HG02678 (cell line): ENCODE data around the gene CAMKV.
"Not testable (repeated sequence)": the region's sequence is repeated elsewhere in the genome, so short reads cannot be mapped to it uniquely, and the experiment has no call there.

Source experiments
- ATAC-seq: cut with Tn5 transposase; IDR thresholded peaks from one replicate; pipeline ENCODE4 v1.9.1; 2021; ENCODE audit warnings: mild to moderate bottlenecking, moderate library complexity; ENCODE audit not compliant: unreplicated experiment

Gene CAMKV, protein sequence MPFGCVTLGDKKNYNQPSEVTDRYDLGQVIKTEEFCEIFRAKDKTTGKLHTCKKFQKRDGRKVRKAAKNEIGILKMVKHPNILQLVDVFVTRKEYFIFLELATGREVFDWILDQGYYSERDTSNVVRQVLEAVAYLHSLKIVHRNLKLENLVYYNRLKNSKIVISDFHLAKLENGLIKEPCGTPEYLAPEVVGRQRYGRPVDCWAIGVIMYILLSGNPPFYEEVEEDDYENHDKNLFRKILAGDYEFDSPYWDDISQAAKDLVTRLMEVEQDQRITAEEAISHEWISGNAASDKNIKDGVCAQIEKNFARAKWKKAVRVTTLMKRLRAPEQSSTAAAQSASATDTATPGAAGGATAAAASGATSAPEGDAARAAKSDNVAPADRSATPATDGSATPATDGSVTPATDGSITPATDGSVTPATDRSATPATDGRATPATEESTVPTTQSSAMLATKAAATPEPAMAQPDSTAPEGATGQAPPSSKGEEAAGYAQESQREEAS

DNA sequence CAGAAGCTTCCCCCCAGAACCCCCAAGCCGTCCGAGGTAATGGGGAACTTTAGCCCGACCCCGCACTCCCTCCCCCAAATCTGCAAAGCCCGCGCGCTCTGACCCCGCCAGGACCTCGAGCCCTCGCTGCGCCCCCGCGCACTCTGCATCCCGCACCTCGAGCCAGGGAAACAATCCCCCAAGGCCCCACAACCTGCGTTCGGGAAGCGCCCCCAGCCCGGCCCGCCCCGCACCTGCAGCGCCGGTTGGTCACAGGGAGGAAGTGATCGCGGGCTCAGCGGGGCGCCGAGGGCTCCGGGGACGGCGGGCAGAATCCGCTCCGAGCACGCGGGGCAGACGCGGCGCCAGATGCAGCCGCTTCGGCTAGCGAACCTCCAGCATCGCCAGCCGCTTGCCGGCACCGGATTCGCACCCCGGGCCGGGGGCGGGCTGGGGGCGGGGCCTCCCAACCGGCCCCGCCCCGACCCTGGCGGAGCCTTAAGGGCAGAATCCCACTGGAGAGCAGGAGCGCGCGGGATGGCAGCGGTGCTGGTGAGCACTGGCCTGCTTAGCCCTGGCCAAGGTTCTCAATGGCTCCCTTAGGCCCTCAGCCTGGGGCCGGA is at the start of gene CAMKV:
Gene CAMKV, minus strand, starts transcription at position 382 of the 602 bp plus-strand sequence. CDS start 7,518 bp downstream, outside the sequence.
- ATAC-seq, result no peak

DNA sequence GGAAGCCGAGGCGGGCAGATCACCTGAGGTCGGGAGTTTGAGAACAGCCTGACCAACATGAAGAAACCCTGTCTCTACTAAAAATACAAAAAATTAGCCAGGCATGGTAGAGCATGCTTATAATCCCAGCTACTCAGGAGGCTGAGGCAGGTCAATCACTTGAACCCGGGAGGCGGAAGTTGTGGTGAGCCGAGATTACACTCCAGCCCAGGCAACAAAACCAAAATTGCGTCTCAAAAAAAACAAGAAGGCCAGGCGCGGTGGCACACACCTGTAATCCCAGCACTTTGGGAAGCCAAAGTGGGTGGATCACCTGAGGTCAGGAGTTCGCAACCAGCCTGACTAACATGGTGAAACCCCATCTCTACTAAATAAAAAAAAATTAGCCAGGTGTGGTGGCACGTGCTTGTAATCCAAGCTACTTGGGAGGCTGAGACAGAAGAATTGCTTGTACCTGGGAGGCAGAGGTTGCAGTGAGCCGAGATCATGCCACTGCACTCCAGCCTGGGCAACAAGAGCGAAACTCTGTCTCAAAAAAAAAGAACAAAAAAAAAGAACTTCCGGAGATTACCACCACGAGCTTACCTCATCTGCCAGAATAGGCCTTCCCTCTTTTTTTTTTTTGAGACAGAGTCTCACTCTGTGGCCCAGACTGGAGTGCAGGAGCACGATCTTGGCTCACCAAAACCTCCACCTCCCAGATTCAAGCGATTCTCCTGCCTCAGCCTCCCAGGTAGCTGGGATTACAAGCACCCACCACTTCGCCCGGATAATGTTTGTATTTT is 48.3 kb upstream of the CAMKV start:
- ATAC-seq, result not testable (repeated sequence)

DNA sequence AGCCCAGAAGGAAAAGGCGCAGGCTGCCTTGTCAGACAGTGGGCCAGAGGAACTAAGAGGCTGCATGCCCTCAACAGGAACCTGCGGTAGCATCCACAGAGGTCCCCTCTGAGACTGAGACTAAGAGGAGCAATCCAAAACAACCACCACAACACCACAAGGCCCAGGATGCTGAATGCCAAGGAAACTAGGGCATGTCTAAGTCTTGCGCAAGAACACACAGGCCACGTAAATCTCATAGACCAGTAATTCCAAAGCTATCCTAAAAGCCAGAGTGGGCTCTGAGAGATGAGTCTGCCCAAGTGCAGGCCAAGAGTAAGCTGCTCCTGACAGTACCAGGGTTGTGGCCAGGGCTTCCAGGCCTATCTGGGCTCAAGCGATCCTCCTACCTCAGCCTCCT is 47.0 kb upstream of the CAMKV start:
- ATAC-seq, result no peak

DNA sequence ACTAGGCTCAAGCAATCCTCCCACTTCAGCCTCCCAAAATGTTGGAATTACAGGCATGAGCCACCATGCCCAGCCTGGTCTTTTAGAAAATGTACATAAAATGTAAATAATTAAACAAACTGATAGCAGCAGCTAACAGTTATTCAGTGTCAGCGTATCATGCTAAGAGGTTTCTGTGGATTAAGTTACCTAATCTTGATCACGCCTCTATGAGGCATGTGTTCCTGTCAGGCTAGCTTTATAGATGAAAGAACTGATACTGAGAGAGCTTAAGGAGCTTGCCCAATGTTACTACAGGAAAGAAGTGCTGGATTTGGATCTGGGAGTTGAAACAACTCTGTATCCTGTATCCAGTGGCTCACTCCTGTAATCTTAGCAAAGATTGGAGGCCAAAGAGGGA is 45.2 kb upstream of the CAMKV start:
- ATAC-seq, result no peak

DNA sequence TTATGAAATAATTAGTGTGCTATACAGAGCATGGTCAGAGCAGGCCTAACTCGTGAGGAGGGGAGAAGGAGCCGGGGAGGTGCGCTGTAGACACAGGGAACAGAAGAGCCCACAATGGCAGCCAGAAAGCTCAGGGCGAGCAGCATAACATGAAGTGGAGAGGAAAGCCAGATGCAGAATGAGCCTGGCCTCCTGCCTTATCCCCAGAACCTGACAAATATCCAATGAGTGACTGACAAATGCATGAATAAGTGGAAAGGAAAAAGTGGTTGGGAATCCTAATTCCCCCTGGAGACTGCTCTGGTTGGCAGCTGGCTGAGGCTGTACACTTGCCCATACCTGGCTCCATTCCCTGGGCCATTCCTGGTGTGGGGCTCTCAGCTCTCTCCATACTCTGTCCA is 43.2 kb upstream of the CAMKV start:
- ATAC-seq, result no peak

DNA sequence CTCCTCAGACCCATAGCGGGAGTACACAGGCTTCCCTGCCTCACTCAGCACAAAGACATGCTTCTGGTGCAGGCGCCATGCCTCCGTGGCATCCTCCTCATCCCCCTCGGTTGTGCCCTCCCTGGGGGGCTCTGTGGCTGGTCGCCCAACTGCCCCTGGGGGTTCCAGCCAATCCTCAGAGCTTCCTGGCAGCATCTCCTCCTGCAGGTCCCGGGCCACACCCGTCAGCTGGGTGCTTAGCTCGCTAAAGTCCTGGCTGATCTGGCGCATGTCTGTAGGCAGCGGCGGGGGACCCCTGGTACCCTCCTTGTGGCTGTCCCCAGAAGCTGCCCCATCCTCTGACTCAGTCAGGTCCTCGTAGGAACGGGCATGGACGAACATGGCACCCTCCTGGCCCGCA is 41.9 kb upstream of the CAMKV start:
- no peak for ATAC-seq

DNA sequence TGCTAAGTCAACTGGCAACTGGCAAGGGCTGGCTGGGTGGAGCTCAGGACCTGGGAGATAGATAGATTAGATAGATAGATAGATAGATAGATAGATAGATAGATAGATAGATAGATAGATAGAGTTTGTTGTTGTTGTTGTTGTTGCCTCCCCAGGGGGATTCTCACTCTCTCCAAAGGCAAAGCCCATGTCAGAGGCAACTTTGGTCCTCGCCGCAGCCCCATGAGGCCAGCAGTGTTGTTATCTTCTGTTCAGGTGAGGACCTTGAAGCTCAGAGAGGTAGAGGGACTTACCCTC is 41.4 kb upstream of the CAMKV start:
- no peak for ATAC-seq

DNA sequence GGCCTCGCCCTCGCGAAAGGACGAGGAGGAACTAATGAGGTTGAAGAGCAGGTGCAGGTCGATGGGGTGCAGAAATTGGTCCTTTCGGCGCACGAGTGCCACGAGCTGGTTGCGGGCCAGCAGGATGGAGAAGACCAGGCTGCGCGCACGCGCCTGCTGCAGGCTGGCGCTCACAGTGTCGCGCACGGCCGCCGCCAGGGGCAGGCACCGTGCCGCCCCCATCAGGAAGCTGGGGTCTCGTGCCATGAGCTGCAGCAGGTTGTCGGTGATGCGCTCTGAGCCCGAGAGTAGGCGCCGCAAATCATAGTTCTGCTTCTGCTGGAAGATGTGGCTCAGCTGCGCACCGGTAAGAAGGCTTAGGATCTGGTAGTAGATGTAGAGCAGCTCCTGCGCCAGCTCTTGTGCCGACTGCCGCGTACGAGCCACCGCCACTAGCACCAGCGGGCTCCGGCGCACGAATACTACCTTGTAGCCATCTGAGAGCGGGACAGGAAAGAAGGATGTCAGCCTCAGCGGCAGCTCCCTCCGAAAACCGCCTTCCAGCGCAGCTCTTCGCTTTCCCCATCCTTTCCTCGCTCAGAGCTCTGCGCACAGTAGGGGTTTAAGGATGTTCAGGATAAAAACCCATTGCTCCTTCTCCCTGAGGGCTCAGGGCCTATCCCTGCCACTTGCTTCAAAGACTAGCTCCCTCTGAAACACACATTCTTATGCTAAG is 40.9 kb upstream of the CAMKV start:
- ATAC-seq, result no peak

DNA sequence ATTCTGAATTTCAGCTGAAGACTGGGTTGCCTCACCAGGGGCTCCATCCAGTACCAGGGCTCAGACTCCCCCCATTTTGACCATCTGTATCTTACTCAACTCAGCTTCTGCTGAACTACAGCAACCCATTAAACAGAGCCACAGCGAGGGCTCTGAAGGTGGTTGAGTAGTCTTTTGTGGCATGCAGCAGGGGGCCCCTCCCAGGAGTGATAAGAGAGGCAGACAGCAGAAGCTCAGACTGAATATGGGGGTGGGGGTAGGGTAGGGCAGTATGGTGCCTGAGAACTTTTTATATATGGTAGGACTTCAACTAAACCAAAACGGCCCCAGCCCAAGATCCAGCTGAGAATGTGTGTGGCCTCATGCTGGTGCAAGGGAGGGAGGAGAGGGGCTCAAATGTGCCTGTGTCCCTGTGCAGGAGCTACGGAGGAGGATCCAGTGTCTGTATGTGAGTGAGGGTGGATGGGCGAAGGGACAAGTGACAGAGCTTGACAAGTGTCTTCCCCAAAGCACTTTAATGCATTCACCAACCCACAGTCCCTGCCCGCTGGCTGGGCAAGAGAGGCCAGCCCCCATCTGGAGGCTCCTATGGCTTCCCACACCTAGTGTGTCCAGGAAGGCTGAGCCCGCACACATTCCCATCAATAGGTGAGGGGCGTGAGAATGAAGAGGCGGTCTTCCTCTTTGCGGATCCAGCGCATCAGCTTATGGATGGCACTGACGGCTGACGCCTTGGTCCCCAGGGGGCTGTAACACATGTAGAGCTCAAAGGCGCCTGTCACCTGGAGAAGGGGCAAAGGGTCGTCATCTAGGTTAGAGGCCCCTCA is 38.9 kb upstream of the CAMKV start:
- ATAC-seq, result no peak

DNA sequence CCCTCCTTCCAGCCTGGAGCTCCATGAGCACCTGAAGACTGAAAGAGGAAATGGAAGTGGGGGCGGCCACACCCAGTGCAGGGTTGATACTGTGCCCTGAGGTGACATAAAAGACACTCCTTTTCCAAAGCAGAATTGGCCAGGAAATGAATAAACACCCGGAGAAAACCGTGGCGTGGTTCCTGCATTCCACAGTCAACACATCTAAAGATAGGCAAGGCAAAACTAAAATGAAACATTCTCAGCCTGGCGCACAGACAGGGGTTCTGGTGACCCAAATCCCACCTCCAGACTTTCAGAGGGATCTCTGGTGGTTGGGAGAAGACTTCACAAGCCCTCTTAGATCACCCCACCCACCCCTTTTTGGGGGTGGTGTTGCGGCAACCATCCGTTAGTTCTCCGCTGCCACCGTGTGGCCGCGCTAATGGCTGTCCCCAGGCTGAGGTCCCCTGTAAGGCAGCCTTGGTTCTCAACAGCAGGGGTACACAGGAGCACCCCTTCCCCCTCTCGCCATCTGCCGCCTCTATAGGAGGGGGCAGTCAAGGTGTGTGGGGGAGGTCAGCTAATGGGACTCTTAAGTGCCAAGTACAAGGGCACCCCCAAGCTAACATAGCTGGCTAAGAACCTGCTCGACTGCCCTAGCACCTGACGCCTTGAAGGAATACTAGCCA is 36.5 kb upstream of the CAMKV start:
- no peak for ATAC-seq

DNA sequence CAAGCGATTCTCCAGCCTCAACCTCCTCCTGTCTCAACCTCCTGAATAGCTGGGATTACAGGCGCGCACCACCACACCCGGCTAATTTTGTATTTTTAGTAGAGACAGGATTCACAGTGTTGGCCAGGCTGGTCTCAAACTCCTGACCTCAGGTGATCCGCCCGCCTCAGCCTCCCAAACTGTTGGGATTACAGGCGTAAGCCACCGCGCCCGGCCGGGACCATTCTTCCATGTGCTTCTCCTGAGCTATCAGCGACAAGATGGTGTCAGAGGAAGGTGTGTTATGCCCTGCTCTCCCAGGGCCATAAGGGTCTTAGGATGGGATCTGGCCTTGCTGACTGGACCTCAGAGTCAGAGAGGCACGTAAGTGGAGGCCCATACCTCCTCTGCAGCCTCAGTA is 34.7 kb upstream of the CAMKV start:
- not testable (repeated sequence) for ATAC-seq

DNA sequence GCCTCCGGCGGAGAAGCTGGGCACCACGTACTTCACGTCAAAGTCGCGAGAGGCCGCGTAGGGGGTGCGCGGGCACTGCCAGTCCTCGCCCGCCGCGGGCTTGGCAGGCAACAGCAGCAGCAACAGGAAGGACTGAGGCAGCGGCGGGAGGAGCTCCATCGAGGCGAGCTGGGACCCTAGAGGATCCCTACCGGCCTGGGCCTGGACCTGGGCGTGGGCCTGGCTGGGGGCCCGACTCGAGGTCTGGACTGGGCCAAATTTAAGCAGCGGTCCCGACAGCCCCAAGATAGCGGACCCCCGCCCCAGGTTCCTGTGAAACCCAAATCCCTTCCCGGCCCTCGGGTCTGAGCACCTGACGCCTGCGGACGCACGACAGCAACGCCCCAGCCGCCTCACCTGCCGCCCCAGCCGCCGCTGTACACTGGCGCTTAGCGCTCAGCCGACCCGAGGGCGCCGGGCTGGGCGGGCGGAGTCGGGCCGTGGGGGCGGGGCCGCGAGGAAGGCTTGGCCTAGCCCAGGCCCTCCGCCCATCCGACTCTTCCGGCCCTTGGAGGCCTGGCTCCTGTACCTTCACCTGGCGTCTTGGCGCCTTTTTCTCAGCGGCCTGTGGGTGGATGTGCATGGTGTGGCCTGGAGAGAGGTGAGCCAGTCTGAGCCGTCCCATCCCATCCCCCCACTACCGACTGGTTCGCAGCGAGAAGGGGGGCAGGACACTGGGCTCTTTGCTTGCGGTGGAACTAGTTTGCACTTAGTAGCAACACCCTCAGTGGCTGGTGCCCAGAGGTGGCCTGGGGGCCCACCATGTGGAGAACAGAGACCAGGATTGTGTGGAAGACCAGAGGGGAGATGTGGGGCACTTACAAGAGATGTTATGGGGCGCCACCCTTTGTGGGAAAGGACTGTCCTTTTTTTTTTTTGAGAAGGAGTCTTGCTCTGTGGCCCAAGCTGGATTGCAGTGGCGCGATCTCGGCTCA is 34.0 kb upstream of the CAMKV start, which contains the start of gene MST1R:
Gene MST1R, minus strand, starts transcription at position 423 of the 974 bp plus-strand sequence. Its CDS starts 264 bp downstream, at position 159.
- peak; percentile 75 for ATAC-seq

DNA sequence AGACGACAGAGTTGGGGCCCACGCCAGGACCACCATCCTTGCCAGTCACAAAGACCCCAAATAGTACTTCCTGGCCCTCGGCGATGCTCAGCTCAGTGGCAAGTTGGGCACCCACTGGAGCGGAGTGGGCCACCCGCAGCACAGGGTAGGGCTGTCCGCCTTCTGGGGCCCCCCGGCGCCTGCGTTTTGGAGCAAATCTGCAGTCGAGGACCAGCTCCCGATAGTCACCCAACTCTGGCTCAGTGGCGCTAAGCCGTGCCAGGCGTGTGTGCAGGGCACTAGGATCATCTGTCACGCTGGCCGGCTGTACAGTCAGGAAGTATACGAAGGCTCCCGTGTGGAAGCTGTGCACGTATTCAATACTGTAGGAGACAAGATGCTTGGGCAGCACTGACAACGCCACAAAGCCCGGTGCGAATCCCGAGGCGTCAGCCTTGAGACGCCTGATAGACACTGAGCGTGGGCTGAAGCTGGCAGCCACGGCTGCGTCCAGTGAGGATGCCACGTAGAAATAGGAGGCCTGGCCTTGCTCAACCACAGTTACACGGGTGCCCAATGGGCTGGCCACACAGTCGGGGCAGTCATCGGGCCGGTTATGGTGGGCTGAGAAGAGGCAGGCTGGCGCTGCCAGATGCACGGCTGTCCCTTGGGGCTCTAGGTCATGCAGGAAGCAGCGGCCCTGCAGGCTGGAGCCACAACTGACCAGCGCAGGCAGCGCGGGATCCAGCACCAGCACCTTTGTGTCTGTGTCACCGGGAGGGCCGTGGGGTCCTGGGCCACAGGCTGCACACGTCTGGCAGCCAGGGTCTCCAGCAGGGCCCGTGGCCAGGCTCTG is 33.0 kb upstream of the CAMKV start:
- no peak for ATAC-seq

DNA sequence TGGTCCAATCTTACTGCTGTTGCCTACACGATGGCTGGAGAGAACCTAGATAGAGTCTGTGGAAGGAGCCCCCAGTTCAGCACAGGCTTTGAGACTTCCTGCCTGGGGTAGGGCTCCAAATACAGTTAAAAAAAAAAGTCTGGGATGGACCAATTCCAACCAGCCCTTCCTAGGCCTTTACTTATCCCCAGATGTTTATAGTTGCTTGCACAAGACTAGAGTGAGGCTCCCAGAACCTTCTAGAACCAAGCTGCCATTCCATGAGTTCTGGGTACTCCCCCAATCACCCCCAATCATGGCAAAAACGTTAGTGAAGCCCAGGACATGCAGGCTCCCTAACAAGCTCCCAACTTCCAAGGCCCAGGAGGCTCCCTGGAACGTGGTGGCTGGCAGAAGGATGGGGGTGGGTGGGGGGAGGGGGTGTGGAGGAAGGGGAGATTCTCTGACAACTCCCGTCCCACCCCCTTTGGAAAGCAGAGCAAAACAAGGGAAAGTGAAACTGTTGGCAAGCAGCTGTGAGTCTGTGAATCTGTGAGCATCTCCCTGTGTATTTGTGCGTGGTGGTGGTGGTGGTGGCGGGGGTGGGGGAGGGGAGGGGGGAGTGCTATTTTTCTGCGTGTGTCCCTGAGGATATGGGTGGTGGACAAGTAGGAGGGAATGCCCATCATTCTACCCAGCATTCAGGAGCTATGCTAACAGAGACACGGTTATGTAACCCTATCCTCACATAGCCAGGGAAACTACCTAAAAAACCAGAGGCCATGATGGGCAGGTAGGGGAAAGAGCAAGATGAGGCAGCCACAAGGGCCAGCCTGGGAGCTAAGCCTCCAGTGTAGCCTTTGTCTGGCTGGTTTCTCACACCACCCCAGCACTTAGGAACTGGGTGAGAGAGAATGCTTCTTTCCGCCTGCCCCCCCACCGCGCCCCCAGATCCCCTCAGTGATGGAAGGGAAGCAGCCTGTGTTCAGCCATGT is 31.9 kb upstream of the CAMKV start:
- ATAC-seq, result no peak

DNA sequence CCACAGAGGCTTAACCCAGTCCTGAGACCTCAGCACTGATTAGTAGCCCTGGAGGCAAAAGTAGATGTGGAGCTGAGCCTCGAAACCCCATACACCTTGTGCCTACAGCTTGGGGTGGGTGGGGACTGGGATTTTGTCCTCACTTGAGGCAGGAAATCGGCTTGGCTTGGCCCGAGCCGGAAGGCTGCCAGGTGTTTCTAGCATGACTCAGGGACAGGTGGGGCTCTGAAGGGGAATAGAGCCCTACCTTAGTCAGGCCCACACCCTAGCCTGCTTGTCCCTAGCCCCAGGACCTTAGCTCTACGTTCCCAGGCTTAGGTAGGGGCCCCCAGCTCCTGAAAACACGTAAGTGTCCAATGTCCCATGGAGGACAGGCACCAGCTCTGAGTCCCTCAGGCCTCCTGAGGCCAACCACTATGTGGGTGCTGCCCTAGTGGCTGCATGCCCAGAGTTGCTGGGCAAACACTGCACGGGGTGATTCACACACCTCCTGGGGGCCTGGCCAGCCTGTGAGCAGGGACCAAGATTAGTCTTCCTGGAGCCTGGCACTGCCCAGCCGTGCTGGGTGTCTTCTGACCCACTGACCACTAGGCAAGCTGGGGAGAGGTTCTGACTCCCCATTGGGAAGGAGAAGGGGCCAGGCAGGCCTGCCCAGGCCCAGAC is 30.9 kb upstream of the CAMKV start:
- no peak for ATAC-seq

DNA sequence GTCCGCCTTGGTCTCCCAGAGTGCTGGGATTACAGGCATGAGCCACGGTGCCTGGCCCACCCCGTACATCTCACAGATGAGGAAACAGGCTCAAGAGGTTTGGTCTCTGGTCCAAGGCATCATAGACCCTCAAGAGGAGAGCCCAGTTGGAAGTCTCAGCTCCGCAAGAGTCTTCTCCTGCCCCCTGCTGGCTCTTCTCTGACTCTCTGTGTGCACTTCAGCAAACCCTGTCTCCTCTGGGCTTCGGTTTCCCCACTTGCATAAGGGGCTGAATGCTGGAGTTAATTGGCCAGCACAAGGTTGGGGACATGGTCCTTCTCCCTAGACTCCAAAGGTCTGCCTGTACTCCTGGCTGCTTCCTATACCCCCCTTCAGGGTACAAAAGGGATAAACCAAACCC is 30.1 kb upstream of the CAMKV start:
- no peak for ATAC-seq
